K562 (cell line): Measurements from ENCODE around the gene MYLIP. TPM values are rescaled to one million over a fixed set of nuclear protein-coding genes. Genes with fewer than 3 reads are reported as not detected.
A peak's percentile ranks its signal among the peaks of the same experiment; 100 is the strongest.

ENCODE experiments used
- ATAC-seq: fragments of 200-7000 bp; cut with Tn5 transposase; 3 replicates; pipeline ENCODE4 v1.9.1; 2020; ENCODE audit warnings: moderate library complexity
- BruUV-seq: library from RNA; stranded (reverse); fragments of 400-500 nt; replicated peaks from 2 replicates; lab custom pipeline; 2021; lab: Mats Ljungman, UMichigan
- CTCF ChIA-PET: fragments of 300-600 bp; formaldehyde crosslinking; extraction: SDS; loops from one replicate; lab custom pipeline; 2021; ENCODE audit warnings: low intra/inter-chr PET ratio; lab: Yijun Ruan, JAX
- POLR2A ChIA-PET: fragments of 300-600, 350-650 bp; sonication (Branson Sonifier 250); formaldehyde crosslinking; extraction: SDS; loops from one replicate; lab custom pipeline; 2021; ENCODE audit warnings: antibody characterized with exemption, inconsistent platforms; lab: Yijun Ruan, JAX
- DNase-seq, 4 experiments: peaks; one replicate each; pipeline versions ENCODE4 v3.0.0 to v3.0.0-alpha.2; 2011 to 2018; ENCODE audit warnings: low spot score in 3 of 4, mixed read lengths in 3 of 4; ENCODE audit errors: extremely low read depth in 1 of 4
- FAIRE-seq: peaks from 2 replicates; lab custom pipeline; 2011; peaks lifted over from hg19 to GRCh38; lab: Jason Lieb, UNC
- H2AFZ ChIP-seq: 2 replicates; pipeline ENCODE4 v1.6.0; 2011; ENCODE audit warnings: low read depth, low read length, control low read depth, inconsistent platforms
- H3K27ac ChIP-seq: fragments of 200-600 bp; 3 replicates; pipeline ENCODE4 v1.8.0; 2011; ENCODE audit warnings: low read depth, mild to moderate bottlenecking, control low read depth, inconsistent platforms, low read length, moderate library complexity, mixed read lengths; ENCODE audit errors: extremely low read depth
- H3K27me3 ChIP-seq, 2 experiments: fragments of 300-600 bp in 1 of 2; 2 replicates in 1 of 2; 3 replicates in 1 of 2; pipeline versions ENCODE4 v1.6.0 to v1.8.0; 2011; ENCODE audit warnings: inconsistent platforms in 2 of 2, low read length in 2 of 2, mild to moderate bottlenecking in 1 of 2, mixed read lengths in 1 of 2, moderate library complexity in 1 of 2; ENCODE audit not compliant: control insufficient read depth in 2 of 2, insufficient read depth in 2 of 2
- H3K36me3 ChIP-seq: fragments of 300-600 bp; 3 replicates; pipeline ENCODE4 v1.8.0; 2011; ENCODE audit warnings: mild to moderate bottlenecking, low read length, inconsistent platforms; ENCODE audit not compliant: control insufficient read depth, insufficient read depth
- H3K4me1 ChIP-seq, 2 experiments: fragments of 200-600 bp in 1 of 2; replicated peaks in 1 of 2; 2 replicates in 1 of 2; 3 replicates in 1 of 2; pipeline versions ENCODE4 v1.5.1 to v1.8.0; 2011; ENCODE audit warnings: inconsistent platforms in 2 of 2, low read length in 2 of 2, mild to moderate bottlenecking in 1 of 2, mixed read lengths in 1 of 2, moderate library complexity in 1 of 2; ENCODE audit not compliant: control insufficient read depth in 2 of 2, insufficient read depth in 2 of 2
- H3K4me2 ChIP-seq: 2 replicates; pipeline ENCODE4 v1.6.1; 2011; ENCODE audit warnings: low read length, control low read depth, inconsistent platforms, mixed read lengths; ENCODE audit not compliant: insufficient read depth
- H3K4me3 ChIP-seq: fragments of 200-600 bp; sonication (generic), shearing (Covaris generic); 2 replicates; pipeline ENCODE4 v1.5.1; 2016; ENCODE audit warnings: control low read depth, inconsistent platforms
- H3K79me2 ChIP-seq: fragments of 200-600 bp; 3 replicates; pipeline ENCODE4 v1.8.0; 2011; ENCODE audit warnings: low read length, inconsistent platforms; ENCODE audit not compliant: control insufficient read depth, insufficient read depth
- H3K9ac ChIP-seq, 2 experiments: 2 replicates each; pipeline versions ENCODE4 v1.6.0 to v1.6.1; 2011; ENCODE audit warnings: low read depth in 2 of 2, low read length in 2 of 2, control low read depth in 1 of 2, inconsistent platforms in 1 of 2, mild to moderate bottlenecking in 1 of 2, mixed read lengths in 1 of 2; ENCODE audit not compliant: insufficient read depth in 1 of 2
- H3K9me1 ChIP-seq: one replicate; pipeline ENCODE4 v1.6.0; 2011; ENCODE audit warnings: inconsistent platforms, mild to moderate bottlenecking, low read length, moderate library complexity; ENCODE audit not compliant: control insufficient read depth, insufficient read depth
- H3K9me3 ChIP-seq: replicated peaks from 2 replicates; pipeline ENCODE4 v1.5.1; 2011; ENCODE audit warnings: low read depth, low read length, inconsistent platforms; ENCODE audit not compliant: control insufficient read depth, insufficient read depth
- H4K20me1 ChIP-seq: replicated peaks from 2 replicates; pipeline ENCODE4 v1.6.1; 2011; ENCODE audit warnings: low read length, inconsistent platforms, mixed read lengths; ENCODE audit not compliant: control insufficient read depth, insufficient read depth
- EP300 ChIP-seq: IDR thresholded peaks from 2 replicates; pipeline ENCODE4 v1.6.1; 2012; ENCODE audit warnings: low read length, improper control_type of control experiment
- HBP1 ChIP-seq: fragments of 450-650 bp; formaldehyde crosslinking; IDR thresholded peaks from 2 replicates; pipeline ENCODE4 v1.4.0; 2022; ENCODE audit warnings: missing genetic modification characterization
- KLF6 ChIP-seq: fragments of 250-450 bp; sonication (Bioruptor Pico); IDR thresholded peaks from 2 replicates; pipeline ENCODE4 v1.4.0; 2020; ENCODE audit warnings: mild to moderate bottlenecking, moderate library complexity, borderline replicate concordance
- LEF1 ChIP-seq: fragments of 450-650 bp; IDR thresholded peaks from 2 replicates; pipeline ENCODE4 v1.6.1; 2016; ENCODE audit warnings: mild to moderate bottlenecking
- PKNOX1 ChIP-seq: fragments of 450-650 bp; IDR thresholded peaks from 2 replicates; pipeline ENCODE4 v1.6.1; 2016
- SMARCC2 ChIP-seq: fragments of 450-650 bp; IDR thresholded peaks from 2 replicates; pipeline ENCODE4 v1.6.1; 2017; ENCODE audit warnings: antibody characterized with exemption, moderate library complexity, mild to moderate bottlenecking, low read depth
- TCF3 ChIP-seq: sonication (generic); formaldehyde crosslinking; IDR thresholded peaks from 2 replicates; pipeline ENCODE4 v1.4.0; 2020; ENCODE audit warnings: mild to moderate bottlenecking, missing genetic modification reagents
- ZNF23 ChIP-seq: fragments of 250-450 bp; sonication (Bioruptor Pico); IDR thresholded peaks from 2 replicates; pipeline ENCODE4 v1.4.0; 2020; ENCODE audit warnings: mild to moderate bottlenecking
- WGBS: fragments of 100-300 bp; shearing (Covaris generic); methylation state at CpG from one replicate; pipeline ENCODE4 v1.1.6; 2016; ENCODE audit warnings: low coverage, mixed read lengths; ENCODE audit not compliant: insufficient coverage; ENCODE audit errors: missing lambda C conversion rate; 5-methylcytosine and 5-hydroxymethylcytosine counted together
- in situ Hi-C: fragments of 300-500 bp; cut with MboI; formaldehyde crosslinking; loops from 4 replicates; pipeline ENCODE4 v1.15.0; 2018; ENCODE audit warnings: inconsistent platforms, mixed read lengths
- intact Hi-C: fragments of 100-400 bp; cut with micrococcal nuclease; formaldehyde crosslinking; loops from 2 replicates; pipeline ENCODE4 v1.14.2; 2022
- polyA plus RNA-seq, 8 experiments: library from polyadenylated mRNA; depleted of rRNA in 4 of 8; stranded (reverse) in 5 of 8; unstranded in 3 of 8; fragments of >200 nt; fragmentation: Nextera tagmentation in 2 of 8; fragmentation: Illumina TruSeq in 1 of 8; extraction: Ambion mirVana in 2 of 8; extraction: Trizol in 1 of 8; gene quantifications; 2 replicates each; pipeline versions ENCODE4 v1.2.1 to v1.2.3, GENCODE V29; 2011 to 2014; ENCODE audit warnings: inconsistent platforms in 1 of 8, missing spikeins in 1 of 8
- total RNA-seq, 7 experiments: library from RNA; depleted of rRNA in 6 of 7; stranded (reverse); fragments of >200 nt in 6 of 7; fragmentation: Illumina TruSeq in 2 of 7; extraction: Trizol in 2 of 7; gene quantifications; 2 replicates each; pipeline versions ENCODE4 v1.2.1 to v1.2.3, GENCODE V29; 2011 to 2021; ENCODE audit warnings: low replicate concordance in 1 of 7

The MYLIP gene
- total and polyA plus RNA-seq, 9 of the 15 experiments (the other 6 are each of a cell fraction or from before 2014, with no cell fraction given) = 10.8 to 43.5 (median 31.5) TPM

GRCh38 chr6:16121339-16121738 is 7.5 kb upstream of the MYLIP start:
- Histone ChIP-seq H3K4me2 (no peak overlapping the region), H3K79me2 (no peaks in the 10 kb centered on the region), H3K27me3 (no peaks in the 10 kb centered on the region), H3K9me3 (no peaks in the 10 kb centered on the region), H3K27ac (no peak overlapping the region), H4K20me1 (no peaks in the 10 kb centered on the region), H2AFZ (peak overlapping the region; percentile 71), H3K9me1 (no peaks in the 10 kb centered on the region), H3K9ac (no peak overlapping the region)
- ATAC-seq (no peak), FAIRE-seq (no peak), DNase-seq (no peak)
- in situ Hi-C loops = no loop called here
- CTCF ChIA-PET = no interaction called here
- no peak for TF ChIP-seq EP300
- TF ChIP-seq ZNF23 (CRISPR knock-in tag) = no peak
- no peak for TF ChIP-seq TCF3 (CRISPR knock-in tag)
- TF ChIP-seq, all 486 proteins: peak for 0
- BruUV-seq = no TSS peak
- H3K4me3 ChIP-seq = no peak overlapping the region
- no peaks in the 10 kb centered on the region for H3K36me3 ChIP-seq
- WGBS = 68% methylated on average over 3 of the region's 3 CpGs
- peaks cover 0 to 4% of the 10 kb centered on the region in 2 experiments; a peak in 2 of 5 replicates for H3K4me1 ChIP-seq
- POLR2A ChIA-PET = interaction anchor here (0.7 to 7.8 kb wide), 4 partner anchors 9 to 505 kb away, joined by 3 to 65 read pairs (median 3); partner anchors contain the start of gene MYLIP
- intact Hi-C loops = loop anchor here (10.0 kb wide), 1 partner anchor 327 kb away; no protein-coding TSS in a partner anchor

- DNase-seq (no peak), ATAC-seq (no peak), FAIRE-seq (no peak)
- Histone ChIP-seq H3K27me3 (no peaks in the 10 kb centered on the region), H3K4me1 (peaks cover 4 to 6% of the 10 kb centered on the region in 2 experiments; a peak in 3 of 5 replicates), H3K27ac (no peak overlapping the region), H4K20me1 (no peaks in the 10 kb centered on the region), H3K36me3 (no peaks in the 10 kb centered on the region), H2AFZ (no peak overlapping the region), H3K9ac (no peak overlapping the region), H3K79me2 (no peaks in the 10 kb centered on the region), H3K4me2 (no peak overlapping the region), H3K9me3 (no peaks in the 10 kb centered on the region), H3K9me1 (no peaks in the 10 kb centered on the region), H3K4me3 (no peak overlapping the region)
- ChIA-PET POLR2A (interaction anchor here (0.8 to 7.8 kb wide), 2 partner anchors 8 to 506 kb away, joined by 3 to 65 read pairs; partner anchors contain the start of gene MYLIP), CTCF (no interaction called here)
- in situ Hi-C loops = no loop called here
- intact Hi-C loops = loop anchor here (10.0 kb wide), 1 partner anchor 327 kb away; no protein-coding TSS in a partner anchor
- BruUV-seq = no TSS peak
- TF ChIP-seq HBP1 (CRISPR knock-in tag) (no peak), PKNOX1 (no peak), LEF1 (no peak), KLF6 (CRISPR knock-in tag) (no peak), SMARCC2 (no peak)
Observed at GRCh38 chr6:16122197-16122596, 6.7 kb upstream of the MYLIP start.
